ENCODE results near the gene KRT20. TPM values are rescaled to one million over a fixed set of nuclear protein-coding genes. Genes with fewer than 3 reads are reported as not detected.

The KRT20 gene
- total and polyA plus RNA-seq, 2 of the 8 experiments (the other 6 are each of a cell fraction or from before 2014, with no cell fraction given) = not detected

- Histone ChIP-seq H2BK5ac (ENCODE audit: low read depth, low read length) (no peak overlapping the region), H4K8ac (ENCODE audit: extremely low read depth, insufficient read depth, low read length) (no peak overlapping the region), H4K20me1 (replicated peaks in 1 of 2; ENCODE audit: control insufficient read depth in 1 of 2, insufficient read depth in 2 of 2, low read length in 2 of 2) (no peaks in the 10 kb centered on the region), H3K79me2 (ENCODE audit: control insufficient read depth in 1 of 2, insufficient read depth in 2 of 2, low read length in 2 of 2) (no peaks in the 10 kb centered on the region), H3K14ac (ENCODE audit: insufficient read length) (no peak overlapping the region), H2BK120ac (replicated peaks; ENCODE audit: low read depth, low read length) (no peak overlapping the region), H3K27ac (ENCODE audit: low read depth, low read length) (no peak overlapping the region), H3K79me1 (ENCODE audit: low read depth, low read length) (no peaks in the 10 kb centered on the region), H2AFZ (ENCODE audit: low read length) (no peak overlapping the region), H3K18ac (ENCODE audit: extremely low read depth, low read length) (no peak overlapping the region), H4K5ac (ENCODE audit: insufficient read length, low read depth, low read length) (no peak overlapping the region), H3K23me2 (ENCODE audit: low read depth, low read length) (no peaks in the 10 kb centered on the region), H2BK12ac (ENCODE audit: low read depth, low read length) (no peak overlapping the region), H3K4me1 (replicated peaks in 1 of 4; ENCODE audit: control insufficient read depth in 3 of 4, insufficient read depth in 4 of 4, low read length in 3 of 4) (peaks cover 0 to 8% (median 2%) of the 10 kb centered on the region in 4 experiments; a peak in 3 of 7 replicates), H2BK20ac (ENCODE audit: low read length) (no peak overlapping the region), H2AK5ac (ENCODE audit: low read depth, low read length) (no peak overlapping the region), H3K4me2 (ENCODE audit: insufficient read depth in 1 of 2, low read depth in 2 of 2, low read length in 2 of 2) (no peak overlapping the region; a peak in 1 of 4 replicates), H3K36me3 (ENCODE audit: control insufficient read depth in 2 of 4, insufficient read depth in 4 of 4, low read length in 3 of 4) (no peaks in the 10 kb centered on the region), H3K56ac (replicated peaks; ENCODE audit: insufficient read length, low read depth, low read length) (no peak overlapping the region), H3K23ac (ENCODE audit: insufficient read length) (no peak overlapping the region), H3K9ac (replicated peaks in 1 of 4; ENCODE audit: extremely low read depth in 1 of 4, low read depth in 3 of 4, low read length in 3 of 4) (no peak overlapping the region), H3K4ac (replicated peaks; ENCODE audit: insufficient read length, low read depth, low read length) (no peak overlapping the region), H3K9me3 (ENCODE audit: insufficient read depth in 2 of 2, low read depth in 1 of 2, low read length in 1 of 2) (no peaks in the 10 kb centered on the region; a peak in 1 of 4 replicates), H4K91ac (replicated peaks; ENCODE audit: insufficient read length, low read length) (no peak overlapping the region), H3K4me3 (ENCODE audit: extremely low read depth in 1 of 4, insufficient read depth in 2 of 4, low read depth in 3 of 4, low read length in 4 of 4) (no peak overlapping the region), H3K27me3 (replicated peaks in 1 of 4; ENCODE audit: control insufficient read depth in 3 of 4, extremely low read depth in 1 of 4, insufficient read depth in 3 of 4, low read length in 3 of 4) (no peaks in the 10 kb centered on the region; a peak in 1 of 7 replicates), H2BK15ac (ENCODE audit: low read length) (no peak overlapping the region)
- WGBS, 2 experiments (ENCODE audit: extremely low coverage in 1 of 2, insufficient coverage in 1 of 2, insufficient read length in 1 of 2, insufficient replicate concordance in 2 of 2, low coverage in 1 of 2, low lambda C conversion rate in 2 of 2, missing lambda C conversion rate in 1 of 2) = 81% methylated on average over 6 of the region's 6 CpGs; no CpG with 5 or more reads in 1 of the 2 experiments
- no peak for TF ChIP-seq CREB1 (IDR thresholded peaks at IDR 0.05)
- no peak for TF ChIP-seq SAP30 (IDR thresholded peaks at IDR 0.05; ENCODE audit: insufficient read depth, insufficient replicate concordance, low read length)
- no peak for TF ChIP-seq SP2 (IDR thresholded peaks at IDR 0.05; ENCODE audit: low read length)
- TF ChIP-seq TAF1 (IDR thresholded peaks at IDR 0.05; ENCODE audit: low read depth, low read length) = no peak
- no peak for TF ChIP-seq CBX5 (IDR thresholded peaks at IDR 0.05; ENCODE audit: low read depth, low read length)
- no peak for TF ChIP-seq JUN (IDR thresholded peaks at IDR 0.05; ENCODE audit: low read depth, low read length)
- no peak for TF ChIP-seq EGR1 (IDR thresholded peaks at IDR 0.05; ENCODE audit: borderline replicate concordance, low read depth, low read length)
- TF ChIP-seq, protein P1, sequence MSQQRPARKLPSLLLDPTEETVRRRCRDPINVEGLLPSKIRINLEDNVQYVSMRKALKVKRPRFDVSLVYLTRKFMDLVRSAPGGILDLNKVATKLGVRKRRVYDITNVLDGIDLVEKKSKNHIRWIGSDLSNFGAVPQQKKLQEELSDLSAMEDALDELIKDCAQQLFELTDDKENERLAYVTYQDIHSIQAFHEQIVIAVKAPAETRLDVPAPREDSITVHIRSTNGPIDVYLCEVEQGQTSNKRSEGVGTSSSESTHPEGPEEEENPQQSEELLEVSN (IDR thresholded peaks at IDR 0.05) = no peak
- TF ChIP-seq KDM5A (IDR thresholded peaks at IDR 0.05; ENCODE audit: low read length) = no peak
- no peak for TF ChIP-seq GABPA (IDR thresholded peaks at IDR 0.05; ENCODE audit: borderline replicate concordance, insufficient read depth, low read length)
- POLR2A ChIA-PET (ENCODE audit: partially characterized antibody) = no interaction called here
- CTCF ChIA-PET (ENCODE audit: partially characterized antibody) = interaction anchor here (1.4 kb wide), 1 partner anchor 9 kb away, joined by 4 read pairs; no protein-coding TSS in a partner anchor
- DNase-seq (ENCODE audit: low read depth in 1 of 2, low spot score in 2 of 2) = no peak
- no peak for FAIRE-seq
These were observed 30.7 kb downstream of the KRT20 start for GRCh38 chr17:40854175-40854814.
